Islet of Langerhans (tissue), 1 donor: ENCODE data around the gene MT1G.
"Not testable (repeated sequence)": the region's sequence is repeated elsewhere in the genome, so short reads cannot be mapped to it uniquely, and the experiment has no call there.

Source experiments
- FAIRE-seq: peaks from one replicate; lab custom pipeline; 2011; peaks lifted over from hg19 to GRCh38; lab: Jason Lieb, UNC

MT1G gene

GRCh38 chr16:56667581-56668571 lies at the start of gene MT1G:
Gene MT1G (minus strand): TSS chr16:56668065. CDS start chr16:56667993, 72 bp downstream.
- no peak for FAIRE-seq

GRCh38 chr16:56717532-56717931 lies 49.7 kb upstream of the MT1G start:
- FAIRE-seq: not testable (repeated sequence)

GRCh38 chr16:56716761-56717160 lies 48.9 kb upstream of the MT1G start:
- FAIRE-seq: no peak

- no peak for FAIRE-seq
These were observed 47.3 kb upstream of the MT1G start for GRCh38 chr16:56715126-56715525.

GRCh38 chr16:56713794-56714193 lies 45.9 kb upstream of the MT1G start:
- FAIRE-seq: no peak

- FAIRE-seq: no peak
These were observed 44.0 kb upstream of the MT1G start for GRCh38 chr16:56711862-56712261.

- FAIRE-seq: no peak
These were observed 42.4 kb upstream of the MT1G start for GRCh38 chr16:56710181-56710737.

- FAIRE-seq: no peak
These were observed 41.7 kb upstream of the MT1G start for GRCh38 chr16:56709443-56710040.

GRCh38 chr16:56708525-56709442 lies 40.9 kb upstream of the MT1G start:
- FAIRE-seq: no peak

GRCh38 chr16:56702836-56703235 lies 35.0 kb upstream of the MT1G start:
- FAIRE-seq: no peak

GRCh38 chr16:56701534-56701933 lies 33.7 kb upstream of the MT1G start:
- no peak for FAIRE-seq

GRCh38 chr16:56700631-56701030 lies 32.8 kb upstream of the MT1G start:
- no peak for FAIRE-seq

- FAIRE-seq: no peak
These were observed 32.3 kb upstream of the MT1G start for GRCh38 chr16:56700195-56700594.

GRCh38 chr16:56697456-56698155 lies 29.7 kb upstream of the MT1G start:
- no peak for FAIRE-seq

GRCh38 chr16:56695246-56695645 lies 27.4 kb upstream of the MT1G start:
- no peak for FAIRE-seq

- no peak for FAIRE-seq
These were observed 24.0 kb upstream of the MT1G start for GRCh38 chr16:56691885-56692284.

- no peak for FAIRE-seq
These were observed 22.7 kb upstream of the MT1G start for GRCh38 chr16:56690420-56691122.

- FAIRE-seq: no peak
These were observed 21.3 kb upstream of the MT1G start for GRCh38 chr16:56689171-56689570.

- no peak for FAIRE-seq
These were observed 20.9 kb upstream of the MT1G start for GRCh38 chr16:56688762-56689161.

- FAIRE-seq: no peak
These were observed 18.9 kb upstream of the MT1G start for GRCh38 chr16:56686758-56687157.
